Measurements from ENCODE around the gene SCMH1. TPM values are rescaled to one million over a fixed set of nuclear protein-coding genes. Genes with fewer than 3 reads are reported as not detected.

Gene SCMH1
- total and polyA plus RNA-seq, 2 experiments from 2014 or later, result 48.1 to 52.3 TPM

DNA sequence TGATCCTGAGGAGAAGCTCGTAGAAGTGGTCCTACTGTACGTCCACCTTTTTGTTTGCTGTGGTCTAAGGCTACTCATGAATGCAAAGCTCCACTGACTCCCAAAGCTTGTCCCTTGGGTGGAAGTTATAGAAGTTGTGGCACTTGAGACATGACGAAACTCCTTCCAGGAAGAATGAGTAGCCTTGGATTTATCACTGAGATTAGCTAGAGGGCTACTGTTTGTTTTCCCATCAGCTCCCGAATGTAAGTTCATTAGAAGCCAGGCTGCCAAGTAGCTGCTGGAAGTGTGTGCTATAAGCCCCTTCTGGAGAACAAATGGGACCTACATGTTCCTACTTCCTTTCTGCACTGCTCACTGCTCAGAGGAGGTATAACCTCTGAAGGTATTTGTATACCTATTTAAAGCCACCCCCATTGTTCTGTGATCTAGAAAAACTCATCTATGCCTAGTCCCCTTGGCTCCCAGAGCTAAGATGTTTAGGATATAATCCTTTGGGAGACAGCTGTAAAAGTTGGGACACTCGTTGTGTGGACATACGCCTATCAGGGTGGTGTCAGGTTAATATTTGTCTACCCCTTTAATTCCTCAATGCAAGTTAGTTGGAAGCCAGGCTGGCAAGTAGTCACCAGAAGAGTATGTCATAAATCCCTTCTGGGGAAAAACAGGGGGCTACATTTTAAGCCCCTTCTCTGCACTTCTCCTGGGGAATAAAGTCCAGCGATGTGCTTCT, 72.9 kb downstream of the SCMH1 start:
- H3K36me3 ChIP-seq (replicated peaks; ENCODE audit: insufficient read depth, low read depth), result no peaks in the 10 kb centered on the region
- H2AFZ ChIP-seq, result no peak overlapping the region
- peak overlapping the region; percentile 58 for H3K4me2 ChIP-seq
- H4K20me1 ChIP-seq (ENCODE audit: insufficient read depth, poor library complexity, severe bottlenecking), result no peaks in the 10 kb centered on the region
- no peak for DNase-seq (ENCODE audit: low spot score)
- no peak overlapping the region for H3K27ac ChIP-seq
- H3K4me1 ChIP-seq (ENCODE audit: insufficient read depth), result no peaks in the 10 kb centered on the region
- H3K9me3 ChIP-seq (ENCODE audit: low read depth), result peaks cover 21% of the 10 kb centered on the region
- no peaks in the 10 kb centered on the region for H3K9me2 ChIP-seq (replicated peaks; ENCODE audit: insufficient read depth)
- H3K4me3 ChIP-seq, result no peak overlapping the region
- peaks cover 37% of the 10 kb centered on the region for H3K79me2 ChIP-seq
- no peak for TF ChIP-seq EZH2 (IDR thresholded peaks at IDR 0.05; ENCODE audit: borderline replicate concordance)
- TF ChIP-seq, protein P1, sequence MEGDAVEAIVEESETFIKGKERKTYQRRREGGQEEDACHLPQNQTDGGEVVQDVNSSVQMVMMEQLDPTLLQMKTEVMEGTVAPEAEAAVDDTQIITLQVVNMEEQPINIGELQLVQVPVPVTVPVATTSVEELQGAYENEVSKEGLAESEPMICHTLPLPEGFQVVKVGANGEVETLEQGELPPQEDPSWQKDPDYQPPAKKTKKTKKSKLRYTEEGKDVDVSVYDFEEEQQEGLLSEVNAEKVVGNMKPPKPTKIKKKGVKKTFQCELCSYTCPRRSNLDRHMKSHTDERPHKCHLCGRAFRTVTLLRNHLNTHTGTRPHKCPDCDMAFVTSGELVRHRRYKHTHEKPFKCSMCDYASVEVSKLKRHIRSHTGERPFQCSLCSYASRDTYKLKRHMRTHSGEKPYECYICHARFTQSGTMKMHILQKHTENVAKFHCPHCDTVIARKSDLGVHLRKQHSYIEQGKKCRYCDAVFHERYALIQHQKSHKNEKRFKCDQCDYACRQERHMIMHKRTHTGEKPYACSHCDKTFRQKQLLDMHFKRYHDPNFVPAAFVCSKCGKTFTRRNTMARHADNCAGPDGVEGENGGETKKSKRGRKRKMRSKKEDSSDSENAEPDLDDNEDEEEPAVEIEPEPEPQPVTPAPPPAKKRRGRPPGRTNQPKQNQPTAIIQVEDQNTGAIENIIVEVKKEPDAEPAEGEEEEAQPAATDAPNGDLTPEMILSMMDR (IDR thresholded peaks at IDR 0.05; ENCODE audit: poor library complexity), result no peak
- TF ChIP-seq EZH2phosphoT487 (IDR thresholded peaks at IDR 0.05; ENCODE audit: low read depth, severe bottlenecking, unreplicated experiment), result no peak
- 88% methylated on average over 7 of the region's 7 CpGs for WGBS (ENCODE audit: low lambda C conversion rate, missing lambda C conversion rate)
- no peaks in the 10 kb centered on the region for H3K27me3 ChIP-seq

DNA sequence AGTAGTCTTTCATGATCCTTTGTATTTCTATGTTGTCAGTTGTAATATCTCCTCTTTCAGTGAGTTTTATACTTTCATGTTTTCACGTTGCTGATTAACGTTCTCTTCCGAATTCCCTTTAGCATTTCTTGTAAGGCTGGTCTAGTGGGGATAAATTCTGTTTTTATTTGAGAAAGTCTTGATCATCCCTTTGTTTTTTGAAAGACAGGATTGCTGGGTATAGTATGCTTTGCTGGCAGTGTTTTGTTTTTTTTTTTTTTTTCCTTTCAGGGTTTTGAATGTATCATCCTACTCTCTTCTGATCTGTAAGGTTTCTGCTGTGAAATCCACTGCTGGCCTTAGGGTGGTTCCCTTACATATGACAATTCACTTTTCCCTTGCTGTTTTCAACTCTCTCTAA, 74.4 kb downstream of the SCMH1 start:
- no peaks in the 10 kb centered on the region for H3K9me2 ChIP-seq (replicated peaks; ENCODE audit: insufficient read depth)
- TF ChIP-seq EZH2 (IDR thresholded peaks at IDR 0.05; ENCODE audit: borderline replicate concordance) (no peak), EZH2phosphoT487 (IDR thresholded peaks at IDR 0.05; ENCODE audit: low read depth, severe bottlenecking, unreplicated experiment) (no peak)
- TF ChIP-seq, protein P1 (IDR thresholded peaks at IDR 0.05; ENCODE audit: poor library complexity), result no peak
- no peak overlapping the region for H3K27ac ChIP-seq
- no peaks in the 10 kb centered on the region for H3K4me1 ChIP-seq (ENCODE audit: insufficient read depth)
- H3K79me2 ChIP-seq, result peaks cover 29% of the 10 kb centered on the region
- H3K36me3 ChIP-seq (replicated peaks; ENCODE audit: insufficient read depth, low read depth), result no peaks in the 10 kb centered on the region
- no peaks in the 10 kb centered on the region for H3K27me3 ChIP-seq
- no peak overlapping the region for H3K4me3 ChIP-seq
- no peak for DNase-seq (ENCODE audit: low spot score)
- no peak overlapping the region for H2AFZ ChIP-seq
- peaks cover 21% of the 10 kb centered on the region for H3K9me3 ChIP-seq (ENCODE audit: low read depth)
- 97% methylated on average over 3 of the region's 3 CpGs for WGBS (ENCODE audit: low lambda C conversion rate, missing lambda C conversion rate)
- H3K4me2 ChIP-seq, result no peak overlapping the region
- no peaks in the 10 kb centered on the region for H4K20me1 ChIP-seq (ENCODE audit: insufficient read depth, poor library complexity, severe bottlenecking)

DNA sequence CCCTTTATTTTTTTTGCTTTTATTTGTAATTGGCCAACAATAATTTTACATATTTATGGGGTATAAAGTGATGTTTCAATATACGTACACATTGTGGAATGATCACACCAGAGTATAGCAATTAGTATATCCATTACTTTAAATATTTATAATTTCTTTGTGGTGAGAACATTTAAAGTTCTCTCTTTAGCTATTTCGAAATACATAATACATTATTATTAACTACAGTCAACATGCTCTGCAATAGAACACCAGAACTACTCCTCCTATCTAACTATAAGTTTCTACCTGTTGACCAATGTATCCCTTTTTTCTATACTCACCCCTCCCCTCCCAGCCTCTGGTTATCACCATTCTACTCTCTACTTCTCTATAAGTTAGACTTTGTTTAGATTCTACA, 77.4 kb downstream of the SCMH1 start:
- TF ChIP-seq, protein P1 (IDR thresholded peaks at IDR 0.05; ENCODE audit: poor library complexity), result no peak
- TF ChIP-seq EZH2phosphoT487 (IDR thresholded peaks at IDR 0.05; ENCODE audit: low read depth, severe bottlenecking, unreplicated experiment) (no peak), EZH2 (IDR thresholded peaks at IDR 0.05; ENCODE audit: borderline replicate concordance) (no peak)
- no peaks in the 10 kb centered on the region for H3K36me3 ChIP-seq (replicated peaks; ENCODE audit: insufficient read depth, low read depth)
- H3K79me2 ChIP-seq, result peaks cover 10% of the 10 kb centered on the region
- 96% methylated on average over 2 of the region's 2 CpGs for WGBS (ENCODE audit: low lambda C conversion rate, missing lambda C conversion rate)
- H3K27ac ChIP-seq, result no peak overlapping the region
- H4K20me1 ChIP-seq (ENCODE audit: insufficient read depth, poor library complexity, severe bottlenecking), result no peaks in the 10 kb centered on the region
- DNase-seq (ENCODE audit: low spot score), result no peak
- no peaks in the 10 kb centered on the region for H3K9me2 ChIP-seq (replicated peaks; ENCODE audit: insufficient read depth)
- H3K4me2 ChIP-seq, result no peak overlapping the region
- no peaks in the 10 kb centered on the region for H3K4me1 ChIP-seq (ENCODE audit: insufficient read depth)
- no peaks in the 10 kb centered on the region for H3K27me3 ChIP-seq
- peaks cover 21% of the 10 kb centered on the region for H3K9me3 ChIP-seq (ENCODE audit: low read depth)
- H2AFZ ChIP-seq, result no peak overlapping the region
- H3K4me3 ChIP-seq, result no peak overlapping the region

All from hepatocyte (in vitro differentiated cells).